ENCODE measurements around the gene CBS.
"Not testable (repeated sequence)": the region's sequence is repeated elsewhere in the genome, so short reads cannot be mapped to it uniquely, and the experiment has no call there.

The CBS gene

GRCh38 chr21:43066690-43067089 is 8.9 kb downstream of the CBS start:
- DNase-seq, result not testable (repeated sequence)

DNA sequence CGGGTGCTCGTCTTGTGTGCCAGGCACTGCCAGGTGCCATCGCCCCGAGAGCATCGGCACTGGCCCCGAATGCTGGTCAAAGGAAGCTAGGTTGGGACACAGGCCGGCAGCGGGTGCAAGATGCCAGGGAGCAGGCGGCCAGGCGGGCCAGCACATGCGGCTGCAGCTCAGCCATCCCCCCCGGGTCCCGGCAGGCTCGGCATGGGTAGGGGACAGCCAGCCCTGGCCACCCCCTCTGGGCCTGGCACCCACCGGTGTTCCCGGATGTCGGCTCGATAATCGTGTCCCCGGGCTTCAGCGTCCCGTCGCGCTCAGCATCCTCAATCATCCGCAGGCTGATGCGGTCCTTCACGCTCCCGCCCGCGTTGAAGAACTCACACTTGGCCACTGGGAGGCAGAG is 9.6 kb downstream of the CBS start:
- DNase-seq, result not testable (repeated sequence)

DNA sequence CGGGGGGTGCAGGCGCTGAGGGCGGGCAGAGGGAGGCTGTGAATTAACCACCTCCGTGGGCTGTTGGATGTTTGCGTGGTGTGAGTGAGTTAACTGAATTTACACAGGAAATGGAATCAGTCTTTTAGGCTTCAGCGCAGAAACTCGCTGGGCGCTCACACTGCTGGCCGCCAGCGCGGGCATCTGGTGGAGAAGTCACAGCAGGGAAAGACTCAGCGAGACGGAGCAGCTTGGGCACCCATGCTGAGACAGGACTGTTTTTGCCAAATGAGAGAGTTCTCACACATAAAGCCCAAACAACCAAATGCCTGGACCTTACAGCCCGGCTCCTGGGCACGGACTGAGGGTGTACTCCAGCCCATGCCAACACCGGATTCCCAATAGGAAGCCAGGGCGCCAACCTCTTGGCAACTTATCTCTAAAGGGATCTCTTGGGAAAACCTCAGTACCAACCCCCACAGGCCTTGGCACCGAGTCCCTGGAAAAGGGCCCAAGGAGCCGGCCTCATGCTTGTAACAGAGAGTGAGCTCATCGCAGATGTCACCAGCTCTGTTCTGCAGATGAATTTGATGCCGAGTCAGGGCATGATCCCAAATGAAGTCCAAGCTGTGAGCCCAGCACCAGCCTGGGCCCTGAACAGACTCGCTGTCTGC is 11.2 kb downstream of the CBS start:
- DNase-seq, result not testable (repeated sequence)

DNA sequence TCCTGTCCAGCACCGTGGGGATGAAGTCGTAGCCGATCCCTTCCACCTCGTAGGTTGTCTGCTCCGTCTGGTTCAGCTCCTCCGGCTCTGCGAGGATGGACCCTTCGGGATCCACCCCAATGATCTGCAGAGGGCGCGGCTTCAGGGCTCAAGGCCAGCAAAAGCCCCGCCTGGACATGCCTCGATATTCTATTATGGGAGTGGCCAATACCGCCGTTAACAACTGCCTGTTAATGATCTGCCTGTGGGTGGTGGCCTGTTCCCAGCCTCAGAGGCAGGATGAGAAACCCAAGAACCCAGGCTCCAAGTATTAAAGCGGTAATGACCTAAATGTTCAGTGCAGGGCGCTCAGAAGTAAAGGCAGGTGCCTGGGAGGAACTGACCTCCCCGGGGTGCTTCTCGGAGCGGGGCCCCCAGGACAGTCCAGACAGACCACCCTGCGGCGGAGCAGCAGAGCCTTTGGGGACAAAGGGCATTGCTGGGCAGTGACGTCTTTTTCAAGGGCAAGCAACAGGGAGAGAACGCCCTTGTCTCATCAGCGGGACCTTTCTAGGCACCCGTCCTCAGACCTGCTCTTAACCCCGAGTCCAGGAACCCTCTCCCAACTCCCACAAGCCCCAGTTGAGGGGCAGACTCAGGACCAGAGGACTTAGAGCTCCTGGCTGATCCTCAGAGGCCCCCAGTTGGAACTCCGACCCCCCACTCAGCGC is 12.5 kb downstream of the CBS start:
- not testable (repeated sequence) for DNase-seq

- not testable (repeated sequence) for DNase-seq
These were observed 22.5 kb downstream of the CBS start for GRCh38 chr21:43053112-43053511.

- DNase-seq, result not testable (repeated sequence)
These were observed 29.5 kb downstream of the CBS start for GRCh38 chr21:43045876-43046821.

DNA sequence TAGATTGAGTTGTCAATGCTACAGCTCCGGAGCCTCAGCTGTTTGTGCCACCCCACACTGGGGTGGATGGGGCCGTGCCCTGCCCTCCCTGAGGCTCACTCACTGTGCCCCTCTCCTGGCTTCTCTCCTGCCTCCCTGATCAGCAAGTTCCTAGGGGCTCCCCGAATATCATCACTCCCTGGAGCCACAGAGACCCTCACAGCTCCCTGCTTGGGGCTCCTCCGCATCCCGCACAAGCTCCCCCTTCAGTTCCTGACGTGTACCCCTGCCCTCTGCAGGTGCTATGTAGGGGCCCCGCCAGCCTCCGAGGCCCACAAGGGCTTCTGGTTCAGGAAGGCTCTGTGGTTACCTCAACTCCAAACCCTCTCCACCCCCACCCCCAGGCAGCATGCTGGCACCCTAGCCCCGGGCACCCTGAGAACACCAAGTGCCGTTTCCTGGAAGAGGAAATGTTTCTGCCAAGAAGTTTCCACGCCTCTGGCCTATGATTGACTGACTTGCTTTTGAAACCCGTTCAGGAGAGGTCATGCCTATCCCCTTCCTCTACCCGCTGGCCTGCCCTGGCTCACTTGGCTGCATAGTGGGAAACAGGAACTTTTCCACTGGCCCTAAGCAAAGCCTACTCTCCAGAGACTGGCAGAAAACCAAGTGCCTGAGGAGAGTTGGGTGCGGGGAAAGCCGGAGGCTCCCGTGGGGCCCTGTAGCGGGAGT is 30.3 kb downstream of the CBS start:
- not testable (repeated sequence) for DNase-seq

GRCh38 chr21:43044547-43044946 is 31.1 kb downstream of the CBS start:
- DNase-seq, result not testable (repeated sequence)

GRCh38 chr21:43043291-43043690 is 32.3 kb downstream of the CBS start:
- not testable (repeated sequence) for DNase-seq

GRCh38 chr21:43042169-43042568 is 33.5 kb downstream of the CBS start:
- DNase-seq, result not testable (repeated sequence)

DNA sequence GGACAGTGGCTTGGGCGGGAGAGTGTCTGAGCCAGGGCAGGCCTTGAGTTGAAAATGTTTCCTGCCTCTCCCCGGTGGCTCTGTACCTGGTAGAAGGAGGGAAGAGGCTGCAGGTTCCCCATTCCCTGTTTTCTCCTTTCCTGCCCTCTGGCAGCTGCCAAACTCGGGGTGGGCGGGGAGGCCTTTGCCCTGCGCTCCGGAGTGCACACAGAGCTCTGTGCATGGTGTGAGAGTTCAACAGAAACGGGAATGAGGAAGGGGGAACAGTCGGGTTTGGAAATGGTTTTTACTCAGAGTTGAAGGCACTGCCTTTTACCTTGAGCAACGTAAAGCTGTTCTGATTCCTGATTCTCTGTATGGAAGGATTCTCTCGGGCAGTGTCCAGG is 37.0 kb downstream of the CBS start:
- not testable (repeated sequence) for DNase-seq

DNA sequence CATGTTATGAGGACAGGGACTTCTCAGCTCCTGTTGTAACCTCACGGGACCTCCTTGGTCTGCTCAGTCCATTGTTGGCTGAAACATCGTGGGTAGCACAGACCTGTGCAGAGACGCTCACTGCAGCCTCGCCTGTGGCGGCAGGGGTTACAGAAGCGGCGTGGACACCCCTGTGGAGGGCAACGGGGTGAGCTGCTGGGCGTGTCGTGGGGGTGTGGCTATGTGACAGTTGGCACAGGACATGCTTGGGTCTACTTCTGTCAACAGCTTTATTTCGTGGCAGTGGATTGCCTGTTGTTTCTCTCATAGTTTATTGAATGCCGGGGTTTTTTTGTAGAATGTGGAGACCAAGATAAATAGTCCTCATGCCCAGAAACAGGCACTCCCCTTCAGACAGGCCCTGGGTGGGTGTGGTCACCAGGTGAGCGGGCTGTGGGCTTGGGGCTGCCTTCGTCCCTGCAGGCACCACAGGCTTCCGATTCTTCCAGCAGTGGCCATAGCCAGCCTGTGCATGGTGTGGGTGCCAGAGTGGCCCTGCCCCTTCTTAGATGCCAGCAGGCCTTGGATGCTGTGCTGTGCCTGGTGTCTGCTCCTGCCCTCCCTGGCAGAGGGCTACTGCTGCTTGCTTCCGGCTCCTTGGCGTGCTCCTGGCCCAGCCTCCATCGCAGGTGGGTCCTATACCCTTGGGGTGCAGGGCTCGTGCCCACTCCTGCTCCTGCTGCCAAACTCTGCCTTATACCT is 37.5 kb downstream of the CBS start:
- DNase-seq, result not testable (repeated sequence)

DNA sequence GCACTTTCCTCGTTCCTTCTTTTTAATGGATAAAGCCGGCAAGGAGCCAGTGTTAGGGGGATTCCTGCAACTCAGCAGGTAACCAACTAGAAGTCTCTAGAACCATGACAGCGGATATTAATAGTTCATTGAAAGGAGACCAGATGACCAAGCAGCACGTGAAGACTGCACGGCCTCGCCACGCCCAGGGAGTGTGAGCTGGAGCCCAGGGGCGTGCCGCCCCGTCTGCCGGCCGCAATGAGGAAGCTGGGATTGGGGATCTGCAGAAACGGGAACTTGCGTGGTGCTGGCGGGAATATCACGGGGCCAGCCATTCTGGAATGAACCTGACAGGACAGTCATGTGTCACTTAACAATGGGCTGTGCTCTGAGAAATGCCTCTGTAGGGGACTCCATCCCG is 38.7 kb downstream of the CBS start:
- DNase-seq, result peak; percentile 37

DNA sequence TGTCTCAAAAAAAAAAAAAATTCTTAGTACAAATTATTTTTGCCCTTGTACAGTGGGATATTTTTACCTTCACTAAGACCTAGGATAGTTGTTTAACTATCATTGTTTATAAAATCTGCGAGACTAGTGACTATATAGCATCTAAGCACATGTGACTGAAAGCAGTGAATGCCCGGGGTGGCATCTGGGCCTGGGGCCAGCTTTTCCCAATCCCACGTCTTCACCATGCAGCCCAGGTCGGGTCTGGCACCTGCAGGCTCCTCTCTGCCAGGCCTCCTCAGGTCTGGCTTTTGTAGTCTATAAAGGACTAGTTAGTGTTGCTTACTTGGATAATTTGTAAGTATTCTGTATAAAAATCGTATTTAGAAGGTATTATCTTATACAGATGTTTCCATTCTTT is 40.8 kb downstream of the CBS start:
- no peak for DNase-seq

GRCh38 chr21:43034101-43034500 is 41.5 kb downstream of the CBS start:
- no peak for DNase-seq

GRCh38 chr21:43031121-43031619 is 44.5 kb downstream of the CBS start:
- DNase-seq, result no peak

DNA sequence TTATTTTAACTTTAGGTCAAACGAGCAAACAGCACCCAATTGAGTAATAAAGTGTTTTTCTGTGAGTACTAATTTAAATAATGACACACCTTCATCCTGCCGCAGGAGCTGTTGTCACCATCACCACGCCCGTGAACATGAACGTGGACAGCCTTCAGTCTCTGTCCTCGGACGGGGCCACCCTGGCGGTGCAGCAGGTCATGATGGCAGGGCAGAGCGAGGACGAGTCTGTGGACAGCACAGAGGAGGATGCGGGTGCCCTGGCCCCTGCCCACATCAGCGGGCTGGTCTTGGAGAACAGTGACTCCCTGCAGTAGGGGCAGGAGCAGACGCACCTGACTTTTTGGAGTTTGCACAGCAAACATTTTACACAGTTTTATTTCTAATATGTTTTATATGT is 45.9 kb downstream of the CBS start:
- no peak for DNase-seq

DNA sequence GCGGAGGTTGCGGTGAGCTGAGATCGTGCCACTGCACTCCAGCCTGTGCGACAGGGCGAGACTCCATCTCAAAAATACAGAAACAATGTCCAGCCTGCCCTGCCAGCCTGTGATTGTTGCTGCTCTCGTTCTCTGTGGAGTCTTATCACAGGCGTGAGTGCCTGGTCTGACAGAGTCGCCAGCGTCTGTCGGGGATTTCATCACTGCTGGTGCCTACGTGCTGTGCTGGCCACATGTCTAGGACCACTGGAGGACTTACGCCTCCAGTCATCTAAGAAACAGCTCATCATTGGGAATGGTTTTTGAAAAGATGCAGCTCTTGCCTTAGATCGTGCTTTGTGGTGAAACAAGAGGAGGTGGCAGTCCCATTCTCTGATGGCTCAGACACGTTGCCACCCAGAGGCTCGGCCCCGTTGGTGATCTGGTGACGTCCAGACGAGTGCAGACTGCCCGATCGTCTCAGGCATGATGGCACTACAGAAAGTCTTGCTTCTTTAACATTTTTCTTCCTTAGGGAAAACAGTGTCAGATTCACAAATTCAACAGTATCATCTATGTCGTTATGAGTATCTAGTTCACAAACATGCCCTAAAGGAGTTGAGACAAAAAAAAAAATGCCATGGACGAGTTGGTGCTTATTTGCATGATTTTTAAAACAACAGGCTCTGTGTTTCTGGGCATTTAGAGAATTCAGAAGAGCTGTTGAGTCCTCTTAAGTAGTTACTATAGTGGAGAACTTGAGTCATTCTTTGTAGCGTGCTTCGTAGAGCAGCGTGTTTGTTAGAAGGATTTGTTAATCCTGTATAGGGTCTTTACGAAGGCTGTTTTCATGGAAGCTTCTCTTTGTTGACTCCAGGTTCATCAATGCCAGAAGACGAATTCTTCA is 47.5 kb downstream of the CBS start:
- DNase-seq, result no peak

DNA sequence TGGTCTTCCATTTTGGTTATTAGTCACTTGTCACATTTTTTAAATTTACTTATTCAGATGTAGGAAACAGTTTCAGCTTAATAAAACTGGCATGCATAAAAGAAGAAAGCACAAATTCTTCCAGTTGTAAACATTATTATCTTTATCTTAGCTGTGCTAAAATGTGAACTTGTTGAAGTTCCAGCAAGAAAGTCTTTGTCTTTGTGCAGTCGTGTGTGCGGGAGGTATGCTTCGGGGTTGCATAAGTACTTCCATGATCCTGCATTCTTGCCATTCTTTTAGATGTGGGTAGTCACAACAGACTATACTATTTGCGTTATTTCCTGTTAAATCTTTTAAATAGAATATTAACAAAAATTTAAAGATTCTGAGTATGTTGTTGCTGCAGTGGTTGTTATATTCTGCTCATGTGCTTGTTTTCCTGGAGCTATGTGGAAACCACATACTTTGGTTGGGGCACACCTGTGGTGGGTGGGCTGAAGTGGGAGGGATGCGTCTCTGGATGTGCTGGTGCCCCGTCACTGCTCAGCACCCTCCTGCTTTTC is 49.9 kb downstream of the CBS start:
- DNase-seq, result no peak

DNA sequence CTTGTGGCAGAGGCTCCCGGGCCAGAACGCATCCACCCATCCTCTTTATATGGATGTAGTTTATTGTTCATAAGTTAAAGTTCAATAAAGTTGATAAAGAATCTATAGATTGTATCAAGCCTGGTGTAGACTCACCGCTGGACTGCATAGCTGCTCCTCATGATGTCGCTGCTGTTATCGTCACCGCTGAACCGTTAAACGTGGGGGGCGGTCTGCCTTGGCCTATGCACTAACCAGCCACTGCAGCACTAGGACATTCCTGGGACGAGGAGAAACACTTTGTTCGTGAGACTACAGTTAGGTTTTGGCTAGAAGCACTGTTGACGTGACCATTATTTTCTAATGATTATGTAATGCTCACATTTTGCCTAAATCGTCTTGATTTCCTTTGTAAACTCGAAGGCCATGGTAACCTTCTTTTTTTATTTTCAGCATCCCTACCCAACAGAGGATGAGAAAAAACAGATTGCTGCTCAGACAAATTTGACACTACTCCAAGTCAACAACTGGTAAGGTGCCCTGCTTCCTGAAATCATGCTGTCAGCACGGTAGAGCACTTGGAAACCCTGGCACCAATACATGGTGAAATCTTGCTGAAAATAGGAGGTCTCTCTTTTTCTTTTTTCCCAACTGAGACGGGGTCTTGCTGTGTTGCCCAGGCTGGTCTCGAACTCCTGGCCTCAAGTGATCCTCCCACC is 51.0 kb downstream of the CBS start:
- no peak for DNase-seq

Measured in CD4-positive, alpha-beta T cell treated with Interferon gamma for 1 hour (primary cell).